ENCODE measurements around the gene TMX1. TPM values are rescaled to one million over a fixed set of nuclear protein-coding genes. Genes with fewer than 3 reads are reported as not detected.
A peak's percentile ranks its signal among the peaks of the same experiment; 100 is the strongest.

Gene TMX1
- total and polyA plus RNA-seq, 2 donors (not counting 1 experiment from before 2014, with no cell fraction given), result 36.5 to 49.5 TPM

DNA sequence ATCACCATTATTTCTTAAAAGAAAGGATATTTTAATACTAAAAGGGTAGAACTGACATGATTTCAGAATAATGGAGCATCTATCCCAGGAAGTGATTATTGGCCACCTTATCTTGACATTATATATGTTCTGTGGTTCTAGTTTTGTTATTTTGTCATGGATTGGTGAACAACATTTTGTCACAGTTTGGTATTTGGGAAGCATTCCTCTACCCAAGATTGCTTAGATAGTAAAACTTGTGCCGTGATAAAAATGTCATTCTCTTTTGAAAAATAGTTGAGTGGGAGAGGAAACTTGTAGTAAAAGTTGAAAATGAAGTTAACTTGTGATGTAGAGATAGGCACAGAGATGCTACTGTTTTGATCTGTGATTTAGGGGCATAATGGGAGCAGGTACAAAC is 65.7 kb downstream of the TMX1 start:
- Histone ChIP-seq H3K9me3 (ENCODE audit: control insufficient read depth, insufficient read depth, low read depth, low read length) (no peaks in the 10 kb centered on the region), H3K36me3 (ENCODE audit: control insufficient read depth, insufficient read depth, low read length) (no peaks in the 10 kb centered on the region), H4K20me1 (ENCODE audit: control insufficient read depth, extremely low read depth, insufficient read depth, low read length) (no peaks in the 10 kb centered on the region), H3K79me2 (ENCODE audit: control insufficient read depth, insufficient read depth, low read length) (no peaks in the 10 kb centered on the region), H2AFZ (ENCODE audit: low read length) (no peak overlapping the region), H3K4me1 (ENCODE audit: control insufficient read depth, extremely low read depth, insufficient read depth, low read length) (peaks cover 12% of the 10 kb centered on the region), H3K4me3 (replicated peaks in 1 of 4; ENCODE audit: control extremely low read depth in 1 of 4, insufficient read depth in 1 of 4, low read depth in 3 of 4, low read length in 4 of 4) (no peak overlapping the region), H3K27me3 (ENCODE audit: control insufficient read depth, insufficient read depth, low read length) (no peaks in the 10 kb centered on the region), H3K4me2 (ENCODE audit: extremely low read depth, insufficient read depth, low read length) (no peak overlapping the region), H3K9ac (ENCODE audit: insufficient read depth, low read length) (no peak overlapping the region), H3K27ac (ENCODE audit: insufficient read depth, low read length) (no peak overlapping the region)
- DNase-seq (ENCODE audit: low read depth in 2 of 2), result peak in 1 of 2 donors; percentile 40
- TF ChIP-seq CTCF (conservative IDR thresholded peaks at IDR 0.05 in 1 of 2, IDR thresholded peaks at IDR 0.05 in 1 of 2; ENCODE audit: low read depth in 1 of 2, low read length in 2 of 2) (no peak), EZH2 (IDR thresholded peaks at IDR 0.05; ENCODE audit: low read length, missing control alignments) (no peak)

Other genes starting within 250 kb of the TMX1 start
- gene TRIM9, start 145.1 kb upstream of the TMX1 start, total RNA-seq, result 0.50 and 0.51 TPM in 2 replicates
- gene TRIM9, start 145.1 kb upstream of the TMX1 start, polyA plus RNA-seq, result 0.07 and 0.10 TPM in 2 replicates